Psoas muscle (tissue), 8 donors: ENCODE data around the gene EHMT1. TPM values are rescaled to one million over a fixed set of nuclear protein-coding genes. Genes with fewer than 3 reads are reported as not detected.
"Not testable (repeated sequence)": the region's sequence is repeated elsewhere in the genome, so short reads cannot be mapped to it uniquely, and the experiment has no call there.

Experiments used
- ATAC-seq, 4 donors: fragments of 200-7000 bp; cut with Tn5 transposase; one replicate each; pipeline ENCODE4 v1.9.1; 2020; ENCODE audit warnings: moderate library complexity in 3 of 4, mild to moderate bottlenecking in 2 of 4
- DNase-seq, 2 donors: peaks; one replicate each; pipeline ENCODE4 v3.0.0-alpha.2; 2020
- H3K27ac ChIP-seq: fragments of 200-600 bp; one replicate; pipeline ENCODE4 v1.8.0; 2022
- H3K27me3 ChIP-seq, 3 donors: fragments of 200-600 bp in 1 of 3; one replicate each; pipeline versions ENCODE4 v1.6.1 to v1.8.0; 2013 to 2022; ENCODE audit warnings: low read length in 2 of 3, mild to moderate bottlenecking in 2 of 3, moderate library complexity in 1 of 3; ENCODE audit not compliant: insufficient read depth in 3 of 3
- H3K36me3 ChIP-seq, 2 donors: fragments of 200-600 bp in 1 of 2; one replicate each; pipeline versions ENCODE4 v1.6.1 to v1.8.0; 2013 to 2022; ENCODE audit warnings: low read depth in 1 of 2, mild to moderate bottlenecking in 1 of 2, moderate library complexity in 1 of 2; ENCODE audit not compliant: insufficient read depth in 1 of 2
- H3K4me1 ChIP-seq: fragments of 200-600 bp; one replicate; pipeline ENCODE4 v1.8.0; 2022
- H3K4me3 ChIP-seq: fragments of 200-600 bp; one replicate; pipeline ENCODE4 v1.8.0; 2022; ENCODE audit warnings: mild to moderate bottlenecking
- H3K9me3 ChIP-seq: fragments of 200-600 bp; one replicate; pipeline ENCODE4 v1.8.0; 2022
- WGBS, 3 donors: extraction: QIAGEN DNeasy Blood & Tissue Kit; methylation state at CpG; one replicate each; pipeline versions ENCODE4 v1.1.6 to v1.1.7; 2013; 5-methylcytosine and 5-hydroxymethylcytosine counted together
- intact Hi-C, 2 donors: fragments of 100-400 bp; cut with DNase I; formaldehyde crosslinking; loops; one replicate each; pipeline versions ENCODE4 v1.11.0 to v1.14.2; 2022
- polyA plus RNA-seq, 3 donors: library from polyadenylated mRNA; stranded (reverse); fragments of 200-250 nt; gene quantifications; one replicate each; pipeline ENCODE4 v1.2.3, GENCODE V29; 2013
- total RNA-seq, 4 donors: library from RNA; stranded (reverse); fragmentation: NEBNext Ultra II Directional in 2 of 4; extraction: Animal tissue kit (Norgen Biotek cat#: 25700) in 2 of 4; gene quantifications; one replicate each; pipeline versions ENCODE4 v1.2.1 to v1.2.4, GENCODE V29; 2021 to 2023
- TF ChIP-seq, protein P1 (sequence below): fragments of 200-600 bp; IDR thresholded peaks from one replicate; pipeline ENCODE4 v1.8.0; 2022; ENCODE audit warnings: antibody characterized with exemption
- donor health status: healthy with polysubstance abuse.
- donor health status: DM: no; HTN: no; CAD: no; lungs with moderate emphysema.
- donor health status: Bipolar disorder and iron deficiency.
- donor health status: healthy.
- donor health status: DM: yes; HTN: yes; CAD: no.
- donor health status: DM: no; HTN: no; CAD: no.
- donor health status: DM: no; HTN: no; CAD: no.
- donor health status: DM: yes; HTN: yes; CAD: no.

The EHMT1 gene
- total and polyA plus RNA-seq, 7 donors = 29.0 to 49.6 (median 31.2) TPM

DNA sequence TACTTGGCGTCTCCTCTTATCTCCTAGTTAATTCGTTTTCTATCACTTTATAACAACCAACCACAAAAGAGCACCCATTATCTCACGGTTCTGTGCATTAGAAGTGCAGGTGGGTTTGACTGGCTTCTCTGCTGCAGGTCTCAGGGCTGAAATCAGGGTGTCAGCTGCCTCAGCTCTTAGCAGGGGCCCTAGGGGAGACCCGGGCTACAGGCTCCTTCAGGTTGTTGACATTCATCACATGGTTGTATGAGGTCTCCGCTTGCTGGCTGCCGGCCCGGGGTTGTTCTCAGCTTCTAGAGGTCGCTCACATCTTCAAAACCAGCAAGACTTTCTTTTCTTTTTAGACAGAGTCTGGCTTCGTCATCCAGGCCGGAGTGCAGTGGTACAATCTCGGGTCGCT is 25.6 kb upstream of the EHMT1 start:
- Histone ChIP-seq H3K27me3 (no peaks in the 10 kb centered on the region), H3K4me3 (no peak overlapping the region), H3K4me1 (peaks cover 9% of the 10 kb centered on the region), H3K9me3 (no peaks in the 10 kb centered on the region), H3K27ac (no peak overlapping the region), H3K36me3 (peaks cover 0 to 7% of the 10 kb centered on the region in 2 donors)
- TF ChIP-seq, protein P1, sequence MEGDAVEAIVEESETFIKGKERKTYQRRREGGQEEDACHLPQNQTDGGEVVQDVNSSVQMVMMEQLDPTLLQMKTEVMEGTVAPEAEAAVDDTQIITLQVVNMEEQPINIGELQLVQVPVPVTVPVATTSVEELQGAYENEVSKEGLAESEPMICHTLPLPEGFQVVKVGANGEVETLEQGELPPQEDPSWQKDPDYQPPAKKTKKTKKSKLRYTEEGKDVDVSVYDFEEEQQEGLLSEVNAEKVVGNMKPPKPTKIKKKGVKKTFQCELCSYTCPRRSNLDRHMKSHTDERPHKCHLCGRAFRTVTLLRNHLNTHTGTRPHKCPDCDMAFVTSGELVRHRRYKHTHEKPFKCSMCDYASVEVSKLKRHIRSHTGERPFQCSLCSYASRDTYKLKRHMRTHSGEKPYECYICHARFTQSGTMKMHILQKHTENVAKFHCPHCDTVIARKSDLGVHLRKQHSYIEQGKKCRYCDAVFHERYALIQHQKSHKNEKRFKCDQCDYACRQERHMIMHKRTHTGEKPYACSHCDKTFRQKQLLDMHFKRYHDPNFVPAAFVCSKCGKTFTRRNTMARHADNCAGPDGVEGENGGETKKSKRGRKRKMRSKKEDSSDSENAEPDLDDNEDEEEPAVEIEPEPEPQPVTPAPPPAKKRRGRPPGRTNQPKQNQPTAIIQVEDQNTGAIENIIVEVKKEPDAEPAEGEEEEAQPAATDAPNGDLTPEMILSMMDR = no peak
- intact Hi-C loops = no loop called here
- ATAC-seq = no peak
- DNase-seq = no peak
- WGBS, 3 donors = 87 to 90% (median 88%) methylated on average over 12 of the region's 12 CpGs

GRCh38 chr9:137596577-137596976 is 22.2 kb upstream of the EHMT1 start:
- H3K27me3 ChIP-seq, H3K4me3 ChIP-seq, H3K27ac ChIP-seq, ATAC-seq, DNase-seq, H3K36me3 ChIP-seq, H3K4me1 ChIP-seq, H3K9me3 ChIP-seq, intact Hi-C loops: not testable (repeated sequence)
- 93 to 94% (median 93%) methylated on average over 7 of the region's 7 CpGs for WGBS, 3 donors

- intact Hi-C loops = no loop called here
- H3K27me3 ChIP-seq = no peaks in the 10 kb centered on the region
- 68 to 70% (median 69%) methylated on average over 8 of the region's 8 CpGs for WGBS, 3 donors
- ATAC-seq (no peak), DNase-seq (no peak)
- TF ChIP-seq, protein P1 = no peak
- H3K4me3 ChIP-seq = no peak overlapping the region
- no peaks in the 10 kb centered on the region for H3K36me3 ChIP-seq
- no peaks in the 10 kb centered on the region for H3K9me3 ChIP-seq
- no peaks in the 10 kb centered on the region for H3K4me1 ChIP-seq
- no peak overlapping the region for H3K27ac ChIP-seq
These were observed 19.9 kb upstream of the EHMT1 start for GRCh38 chr9:137598943-137599342.

DNA sequence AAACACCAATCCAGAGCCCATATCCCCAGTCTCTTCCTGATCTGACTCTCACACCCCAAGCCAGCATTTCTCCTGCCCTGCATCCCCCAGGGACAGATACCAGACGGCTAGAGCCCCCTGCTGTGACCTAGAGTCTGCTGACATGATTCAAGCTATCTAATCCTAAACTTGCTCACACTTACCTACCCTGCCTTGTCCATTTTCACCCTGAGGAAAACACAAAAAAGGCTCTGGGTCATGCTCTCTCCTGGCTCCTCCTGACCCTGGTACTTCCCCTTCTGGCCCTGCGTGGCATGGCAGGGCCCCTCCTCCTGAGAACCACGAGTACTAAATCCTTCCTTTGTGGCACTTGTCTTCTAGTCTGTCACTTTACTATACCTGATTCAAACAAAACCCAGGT is 16.1 kb upstream of the EHMT1 start:
- no peaks in the 10 kb centered on the region for H3K36me3 ChIP-seq
- DNase-seq (no peak), ATAC-seq (no peak)
- H3K4me3 ChIP-seq = no peak overlapping the region
- TF ChIP-seq, protein P1 = no peak
- no peaks in the 10 kb centered on the region for H3K27me3 ChIP-seq
- 9 to 12% (median 12%) methylated on average over 3 of the region's 3 CpGs for WGBS, 3 donors
- no peak overlapping the region for H3K27ac ChIP-seq
- H3K4me1 ChIP-seq = peaks cover 15% of the 10 kb centered on the region
- no peaks in the 10 kb centered on the region for H3K9me3 ChIP-seq
- intact Hi-C loops = no loop called here

GRCh38 chr9:137603879-137604278 is 14.9 kb upstream of the EHMT1 start:
- H3K27me3 ChIP-seq = no peaks in the 10 kb centered on the region
- no peaks in the 10 kb centered on the region for H3K9me3 ChIP-seq
- no peaks in the 10 kb centered on the region for H3K36me3 ChIP-seq
- H3K27ac ChIP-seq = no peak overlapping the region
- intact Hi-C loops = no loop called here
- peaks cover 15% of the 10 kb centered on the region for H3K4me1 ChIP-seq
- TF ChIP-seq, protein P1 = no peak
- no peak for ATAC-seq
- 50 to 70% (median 59%) methylated on average over 13 of the region's 13 CpGs for WGBS, 3 donors
- no peak for DNase-seq
- H3K4me3 ChIP-seq = no peak overlapping the region
